Mesodermal cell (in vitro differentiated cells): ENCODE measurements around the gene FAH.

Experiments
- H3K27ac ChIP-seq: 2 replicates; pipeline ENCODE4 v1.7.0; 2013; ENCODE audit warnings: mild to moderate bottlenecking, low read depth, low read length, moderate library complexity; ENCODE audit not compliant: severe bottlenecking
- H3K36me3 ChIP-seq: 2 replicates; pipeline ENCODE4 v1.7.1; 2013; ENCODE audit warnings: mild to moderate bottlenecking, low read length, moderate library complexity; ENCODE audit not compliant: control insufficient read depth, insufficient read depth
- H3K4me1 ChIP-seq: one replicate; pipeline ENCODE4 v1.7.1; 2013; ENCODE audit warnings: mild to moderate bottlenecking, low read length; ENCODE audit not compliant: insufficient read depth, control insufficient read depth, poor library complexity, severe bottlenecking
- H3K4me3 ChIP-seq: 2 replicates; pipeline ENCODE4 v1.7.0; 2013; ENCODE audit warnings: low read length, control low read depth, mild to moderate bottlenecking; ENCODE audit not compliant: insufficient read depth, poor library complexity, severe bottlenecking; ENCODE audit errors: extremely low read depth
- H3K9me3 ChIP-seq: 2 replicates; pipeline ENCODE4 v1.7.1; 2013; ENCODE audit warnings: mild to moderate bottlenecking, low read length, moderate library complexity; ENCODE audit not compliant: control insufficient read depth
- WGBS, 2 experiments: methylation state at CpG; one replicate each; pipeline ENCODE4 v1.1.5; 2013; ENCODE audit warnings: missing lambda C conversion rate in 2 of 2; ENCODE audit not compliant: insufficient coverage in 2 of 2; 5-methylcytosine and 5-hydroxymethylcytosine counted together

The FAH gene

DNA sequence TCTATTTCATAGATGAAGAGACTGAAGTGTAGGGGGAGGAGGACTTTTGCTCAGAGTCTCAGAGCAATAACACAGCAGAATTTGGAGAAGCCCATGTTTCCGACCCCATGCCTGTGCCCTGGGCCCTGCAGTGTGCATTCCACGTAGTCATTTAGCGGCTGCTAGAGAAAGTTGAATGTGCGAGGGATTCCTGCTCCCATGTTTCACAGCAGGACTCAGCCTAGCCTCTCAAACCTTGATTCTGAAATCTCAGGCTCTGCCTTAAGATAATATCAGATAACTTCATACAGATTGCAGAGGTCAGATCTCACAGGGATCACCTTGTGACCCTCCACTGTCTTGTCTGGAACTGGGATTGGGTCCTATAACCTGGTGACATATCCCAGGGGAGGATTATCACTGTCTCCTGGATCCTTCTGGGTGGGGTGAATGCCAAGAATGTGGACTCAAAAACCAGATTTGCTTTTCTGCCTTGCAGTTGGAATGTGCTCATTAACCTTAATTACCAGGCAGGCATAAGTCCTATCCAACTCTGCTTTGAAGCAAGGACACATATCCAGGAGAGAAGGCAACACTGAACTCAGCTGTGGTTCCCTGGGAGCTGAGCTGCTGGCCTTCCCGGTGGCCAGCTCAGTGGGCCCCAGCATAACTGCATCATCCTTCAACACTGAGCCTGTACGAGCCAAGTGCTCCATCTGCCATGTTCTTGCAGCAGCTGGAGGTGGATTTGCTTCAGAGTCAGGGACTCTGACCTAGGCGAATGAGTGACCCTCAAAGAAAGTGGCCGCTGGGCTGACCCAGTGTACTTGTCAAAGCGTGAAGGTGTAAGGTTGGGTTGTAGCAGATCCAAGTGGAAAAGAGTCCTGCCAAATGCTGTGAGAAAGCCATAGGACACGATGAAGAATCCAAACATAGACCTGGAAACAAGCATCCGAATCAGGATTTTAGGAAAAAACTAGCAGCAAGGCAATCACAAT is 56.2 kb downstream of the FAH start:
- WGBS, 2 experiments = 95 to 97% methylated on average over 10 to 11 of the region's 11 CpGs
- Histone ChIP-seq H3K27ac (no peak overlapping the region), H3K4me3 (no peak overlapping the region), H3K4me1 (no peaks in the 10 kb centered on the region), H3K36me3 (no peaks in the 10 kb centered on the region), H3K9me3 (no peaks in the 10 kb centered on the region)

DNA sequence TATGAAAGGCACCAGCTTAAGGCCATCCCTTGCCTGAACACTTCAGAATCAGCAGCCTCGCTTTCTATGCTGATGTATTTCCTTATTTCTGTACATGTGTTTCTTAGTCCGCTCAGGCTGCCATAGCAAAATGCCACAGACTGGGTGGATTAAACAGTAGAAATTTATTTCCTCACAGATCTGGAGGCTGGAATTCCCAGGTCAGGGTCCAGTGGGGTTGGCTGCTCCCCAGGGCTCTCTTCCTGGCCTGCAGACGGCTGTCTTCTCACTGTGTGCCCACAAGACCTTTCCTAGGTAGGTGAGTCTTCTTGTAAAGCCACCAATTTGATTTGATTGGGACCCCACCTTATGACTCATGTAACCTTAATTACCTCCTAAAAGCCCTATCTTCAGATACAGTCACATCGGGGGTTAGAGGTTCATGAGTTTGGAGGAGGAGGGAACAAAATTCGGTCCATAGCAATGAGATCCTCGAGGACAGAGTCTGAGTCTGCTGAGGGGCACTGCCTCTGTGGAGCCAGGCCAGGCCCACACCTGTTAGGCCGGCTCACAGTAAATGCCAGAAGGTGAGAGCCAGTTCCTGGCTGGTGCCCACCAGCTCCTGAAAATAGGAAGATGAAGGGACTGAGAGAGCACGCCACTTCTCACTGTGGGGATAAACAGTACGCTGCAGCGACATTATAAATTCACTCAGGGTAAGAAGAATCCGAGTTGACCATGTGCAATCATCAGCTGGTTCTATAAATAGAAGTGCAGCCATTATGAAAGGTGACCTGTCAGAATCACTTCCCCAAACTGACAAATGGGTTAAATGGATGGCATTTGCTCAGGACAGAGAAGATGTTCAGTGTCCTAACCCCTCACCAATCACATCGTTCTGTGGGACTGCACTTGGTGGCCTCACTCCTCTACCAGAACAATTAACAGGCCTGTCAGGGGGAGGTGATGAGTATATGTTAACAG is 58.1 kb downstream of the FAH start:
- Histone ChIP-seq H3K36me3 (no peaks in the 10 kb centered on the region), H3K4me3 (no peak overlapping the region), H3K4me1 (no peaks in the 10 kb centered on the region), H3K9me3 (no peaks in the 10 kb centered on the region), H3K27ac (no peak overlapping the region)
- WGBS, 2 experiments = 93 to 100% methylated on average over 5 to 8 of the region's 12 CpGs

DNA sequence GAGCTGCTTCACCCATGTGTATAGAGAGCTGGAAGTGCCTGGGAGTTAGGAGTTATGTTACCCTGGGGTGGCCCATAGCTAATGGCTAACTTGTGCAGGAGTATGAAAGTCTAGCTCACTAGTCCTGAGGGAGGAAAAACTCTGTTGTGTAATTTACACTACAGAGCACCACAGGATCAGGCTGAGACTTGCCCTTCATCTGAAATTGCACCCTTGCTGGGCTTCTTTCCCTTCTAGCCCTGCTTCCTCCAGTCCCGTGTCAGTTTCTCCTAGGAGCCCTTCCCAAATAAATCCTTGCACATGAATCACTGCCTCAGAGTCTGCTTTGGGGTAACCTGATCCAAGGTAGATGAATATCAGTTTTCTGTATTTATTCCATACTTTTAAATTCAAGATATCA is 59.2 kb downstream of the FAH start:
- no CpG with 5 or more reads among the region's 1 CpG for WGBS, 2 experiments
- H3K4me1 ChIP-seq = no peaks in the 10 kb centered on the region
- no peaks in the 10 kb centered on the region for H3K9me3 ChIP-seq
- H3K36me3 ChIP-seq = no peaks in the 10 kb centered on the region
- no peak overlapping the region for H3K4me3 ChIP-seq
- H3K27ac ChIP-seq = no peak overlapping the region

GRCh38 chr15:80214910-80215309 is 62.1 kb downstream of the FAH start:
- Histone ChIP-seq H3K9me3 (no peaks in the 10 kb centered on the region), H3K27ac (no peak overlapping the region), H3K4me3 (no peak overlapping the region), H3K36me3 (no peaks in the 10 kb centered on the region), H3K4me1 (no peaks in the 10 kb centered on the region)
- 100% methylated on average over 2 of the region's 2 CpGs; no CpG with 5 or more reads in 1 of the 2 experiments for WGBS, 2 experiments

GRCh38 chr15:80216141-80216540 is 63.3 kb downstream of the FAH start:
- WGBS, 2 experiments = 94 to 96% methylated on average over 2 to 5 of the region's 5 CpGs
- Histone ChIP-seq H3K9me3 (no peaks in the 10 kb centered on the region), H3K4me3 (no peak overlapping the region), H3K4me1 (no peaks in the 10 kb centered on the region), H3K27ac (no peak overlapping the region), H3K36me3 (no peaks in the 10 kb centered on the region)

- no peak overlapping the region for H3K4me3 ChIP-seq
- H3K9me3 ChIP-seq = no peaks in the 10 kb centered on the region
- H3K27ac ChIP-seq = no peak overlapping the region
- H3K4me1 ChIP-seq = no peaks in the 10 kb centered on the region
- no peaks in the 10 kb centered on the region for H3K36me3 ChIP-seq
- WGBS, 2 experiments = 67 to 89% methylated on average over 1 of the region's 1 CpG
These were observed 64.1 kb downstream of the FAH start for GRCh38 chr15:80216911-80217310.

DNA sequence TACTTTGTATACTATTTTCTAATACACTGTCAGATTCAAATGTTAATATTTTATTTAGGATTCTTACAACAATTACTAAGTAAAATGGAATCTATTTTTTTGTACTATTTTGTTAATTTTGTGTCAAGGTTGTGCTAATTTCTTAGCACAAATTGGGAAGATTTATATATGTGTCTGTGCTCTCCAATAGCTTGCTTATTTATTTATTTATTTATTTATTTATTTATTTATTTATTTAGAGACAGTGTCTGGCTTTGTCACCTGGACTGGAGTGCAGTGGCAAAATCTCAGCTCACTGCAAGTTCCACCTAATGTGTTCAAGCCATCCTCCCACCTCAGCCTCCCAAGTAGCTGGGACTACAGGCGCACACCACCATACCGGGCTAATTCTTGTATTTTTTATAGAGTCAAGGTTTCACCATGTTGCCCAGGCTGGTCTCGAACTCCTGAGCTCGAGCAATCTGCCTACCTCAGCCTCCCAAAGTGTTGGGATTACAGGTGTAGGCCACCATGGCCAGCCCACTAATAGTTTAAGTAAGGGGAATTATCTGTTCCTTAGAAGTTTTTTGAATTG is 64.6 kb downstream of the FAH start:
- Histone ChIP-seq H3K36me3 (no peaks in the 10 kb centered on the region), H3K4me1 (no peaks in the 10 kb centered on the region), H3K4me3 (no peak overlapping the region), H3K9me3 (no peaks in the 10 kb centered on the region), H3K27ac (no peak overlapping the region)
- WGBS, 2 experiments = 86% methylated on average over 2 of the region's 4 CpGs; no CpG with 5 or more reads in 1 of the 2 experiments

DNA sequence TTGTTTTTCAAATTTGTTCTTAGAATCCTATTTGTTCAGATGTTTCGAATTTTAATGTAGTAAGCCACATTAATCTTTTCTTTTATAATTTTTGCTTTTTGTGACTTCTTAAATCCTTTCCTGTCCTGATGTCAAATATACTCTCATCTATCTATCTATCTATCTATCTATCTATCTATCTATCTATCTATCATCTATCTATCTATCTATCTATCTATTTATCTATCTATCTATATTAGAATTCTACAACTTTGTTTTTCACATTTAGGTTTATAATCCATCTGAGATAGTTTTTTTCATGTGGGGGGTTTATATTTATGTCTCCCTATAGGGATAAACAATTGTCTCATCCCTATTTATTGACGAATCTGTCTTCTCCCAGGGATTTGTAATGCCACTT is 67.2 kb downstream of the FAH start:
- no peak overlapping the region for H3K27ac ChIP-seq
- H3K9me3 ChIP-seq = no peaks in the 10 kb centered on the region
- H3K4me3 ChIP-seq = no peak overlapping the region
- WGBS, 2 experiments = no CpG with 5 or more reads among the region's 2 CpGs
- H3K4me1 ChIP-seq = no peaks in the 10 kb centered on the region
- H3K36me3 ChIP-seq = no peaks in the 10 kb centered on the region

GRCh38 chr15:80228959-80229610 is 76.3 kb downstream of the FAH start:
- no peaks in the 10 kb centered on the region for H3K36me3 ChIP-seq
- WGBS, 2 experiments = 93 to 95% methylated on average over 4 of the region's 7 CpGs
- H3K9me3 ChIP-seq = no peaks in the 10 kb centered on the region
- H3K27ac ChIP-seq = no peak overlapping the region
- no peak overlapping the region for H3K4me3 ChIP-seq
- no peaks in the 10 kb centered on the region for H3K4me1 ChIP-seq

GRCh38 chr15:80231371-80231770 is 78.6 kb downstream of the FAH start:
- Histone ChIP-seq H3K4me3 (no peak overlapping the region), H3K36me3 (no peaks in the 10 kb centered on the region), H3K9me3 (no peaks in the 10 kb centered on the region), H3K4me1 (no peaks in the 10 kb centered on the region), H3K27ac (no peak overlapping the region)
- 79 to 94% methylated on average over 2 of the region's 2 CpGs for WGBS, 2 experiments
